ENCODE results near the gene NR2F1-AS1.

NR2F1-AS1 gene

DNA sequence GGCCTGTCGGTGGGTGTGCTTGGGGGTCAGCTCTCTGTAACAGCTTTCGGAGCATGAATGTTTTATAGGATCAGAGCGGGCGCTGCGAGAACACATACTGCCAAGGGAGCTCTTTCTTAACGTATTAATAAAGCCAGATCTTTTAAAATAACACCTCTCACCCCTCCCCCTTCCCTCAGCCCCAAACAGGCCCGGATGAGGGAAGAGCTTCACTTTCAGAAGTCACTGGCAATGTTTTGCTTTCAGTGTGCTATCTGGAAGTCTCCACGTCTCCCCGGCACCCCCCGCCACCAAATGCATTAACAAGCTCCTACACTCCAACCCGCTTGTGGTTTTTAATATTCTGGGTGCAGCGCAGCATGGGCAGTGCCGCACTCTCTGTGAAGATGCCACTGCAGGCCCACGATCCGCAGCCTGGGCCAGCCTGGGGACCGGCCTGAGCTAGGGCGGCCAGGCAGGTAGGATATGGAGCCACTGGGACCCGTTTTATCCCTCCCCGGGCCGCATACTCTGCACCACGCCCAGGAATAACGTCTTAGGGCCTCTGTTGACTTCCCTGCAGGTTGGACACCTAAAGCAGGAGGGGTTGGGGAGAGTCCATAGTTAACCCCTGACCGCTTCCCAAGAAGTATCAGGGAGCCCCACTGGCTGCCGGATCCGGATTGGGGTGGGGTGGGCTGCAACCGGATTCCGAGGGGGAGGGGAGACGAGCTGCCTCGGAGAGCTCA is 14.6 kb upstream of the NR2F1-AS1 start:
- H3K27ac ChIP-seq, result no peak overlapping the region
- POLR2A ChIA-PET (ENCODE audit: low non-redundant PET), result no interaction called here
- no peak for DNase-seq (ENCODE audit: low spot score)
- TF ChIP-seq, protein P1, sequence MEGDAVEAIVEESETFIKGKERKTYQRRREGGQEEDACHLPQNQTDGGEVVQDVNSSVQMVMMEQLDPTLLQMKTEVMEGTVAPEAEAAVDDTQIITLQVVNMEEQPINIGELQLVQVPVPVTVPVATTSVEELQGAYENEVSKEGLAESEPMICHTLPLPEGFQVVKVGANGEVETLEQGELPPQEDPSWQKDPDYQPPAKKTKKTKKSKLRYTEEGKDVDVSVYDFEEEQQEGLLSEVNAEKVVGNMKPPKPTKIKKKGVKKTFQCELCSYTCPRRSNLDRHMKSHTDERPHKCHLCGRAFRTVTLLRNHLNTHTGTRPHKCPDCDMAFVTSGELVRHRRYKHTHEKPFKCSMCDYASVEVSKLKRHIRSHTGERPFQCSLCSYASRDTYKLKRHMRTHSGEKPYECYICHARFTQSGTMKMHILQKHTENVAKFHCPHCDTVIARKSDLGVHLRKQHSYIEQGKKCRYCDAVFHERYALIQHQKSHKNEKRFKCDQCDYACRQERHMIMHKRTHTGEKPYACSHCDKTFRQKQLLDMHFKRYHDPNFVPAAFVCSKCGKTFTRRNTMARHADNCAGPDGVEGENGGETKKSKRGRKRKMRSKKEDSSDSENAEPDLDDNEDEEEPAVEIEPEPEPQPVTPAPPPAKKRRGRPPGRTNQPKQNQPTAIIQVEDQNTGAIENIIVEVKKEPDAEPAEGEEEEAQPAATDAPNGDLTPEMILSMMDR (conservative IDR thresholded peaks at IDR 0.05; ENCODE audit: low read depth), result no peak
- CTCF ChIA-PET, result interaction anchor here (0.7 to 1.5 kb wide), 4 partner anchors 12 to 206 kb away, joined by 3 to 5 read pairs (median 3); no protein-coding TSS in a partner anchor

GRCh38 chr5:93594591-93595419 is 13.8 kb upstream of the NR2F1-AS1 start:
- ChIA-PET POLR2A (ENCODE audit: low non-redundant PET) (no interaction called here), CTCF (interaction anchor here (0.7 to 1.5 kb wide), 4 partner anchors 13 to 206 kb away, joined by 3 to 5 read pairs (median 3); no protein-coding TSS in a partner anchor)
- H3K27ac ChIP-seq, result no peak overlapping the region
- TF ChIP-seq, protein P1 (conservative IDR thresholded peaks at IDR 0.05; ENCODE audit: low read depth), result no peak
- DNase-seq (ENCODE audit: low spot score), result no peak

- no peak for DNase-seq (ENCODE audit: low spot score)
- TF ChIP-seq, protein P1 (conservative IDR thresholded peaks at IDR 0.05; ENCODE audit: low read depth), result no peak
- ChIA-PET CTCF (interaction anchor here (0.5 to 0.7 kb wide), 2 partner anchors 623 to 1261 kb away, joined by 3 to 4 read pairs; no protein-coding TSS in a partner anchor), POLR2A (ENCODE audit: low non-redundant PET) (no interaction called here)
- no peak overlapping the region for H3K27ac ChIP-seq
Observed at GRCh38 chr5:93593476-93594131, 12.6 kb upstream of the NR2F1-AS1 start.

GRCh38 chr5:93592883-93593282 is 11.9 kb upstream of the NR2F1-AS1 start:
- TF ChIP-seq, protein P1 (conservative IDR thresholded peaks at IDR 0.05; ENCODE audit: low read depth), result no peak
- ChIA-PET CTCF (interaction anchor here (0.7 kb wide), 1 partner anchor 1261 kb away, joined by 3 read pairs; no protein-coding TSS in a partner anchor), POLR2A (ENCODE audit: low non-redundant PET) (no interaction called here)
- no peak overlapping the region for H3K27ac ChIP-seq
- DNase-seq (ENCODE audit: low spot score), result no peak

DNA sequence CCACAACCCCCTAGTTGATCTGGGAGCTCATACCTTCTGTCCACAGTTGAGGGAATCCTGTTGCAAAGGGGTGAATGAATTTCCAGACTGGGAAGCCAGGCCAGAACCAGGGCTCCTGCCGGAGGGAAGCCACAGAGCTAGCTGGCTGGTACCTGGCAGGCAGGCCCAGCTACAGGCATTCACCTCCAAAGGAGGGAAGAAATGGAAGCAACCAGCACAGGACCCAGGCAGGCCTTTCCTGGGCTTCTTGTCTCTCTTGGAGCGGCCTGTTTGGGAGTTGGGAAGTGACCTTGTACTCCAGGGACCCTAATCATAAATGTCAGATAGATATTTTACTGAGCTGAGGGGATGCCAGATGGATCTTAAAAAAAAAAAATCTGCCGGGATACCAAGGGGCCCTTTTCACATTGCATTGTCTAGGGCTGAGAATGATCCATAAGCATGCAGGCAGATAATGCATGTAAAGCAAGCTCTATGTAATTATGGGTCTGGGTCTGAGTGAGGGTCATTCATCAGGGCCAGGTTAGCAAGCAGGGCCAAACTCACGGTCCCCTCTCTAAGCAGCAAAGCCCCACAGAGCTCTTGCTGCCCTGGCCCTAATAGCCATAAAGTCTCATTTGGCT is 10.4 kb upstream of the NR2F1-AS1 start:
- TF ChIP-seq, protein P1 (conservative IDR thresholded peaks at IDR 0.05; ENCODE audit: low read depth), result no peak
- POLR2A ChIA-PET (ENCODE audit: low non-redundant PET), result no interaction called here

More for the DNA sequence above, 10.4 kb upstream of the NR2F1-AS1 start:
- CTCF ChIA-PET, result interaction anchor here (0.7 kb wide), 1 partner anchor 951 kb away, joined by 3 read pairs; no protein-coding TSS in a partner anchor
- no peak for DNase-seq (ENCODE audit: low spot score)
- H3K27ac ChIP-seq, result no peak overlapping the region
